ENCODE measurements around the gene CYP4X1. TPM values are rescaled to one million over a fixed set of nuclear protein-coding genes. Genes with fewer than 3 reads are reported as not detected.
"Not testable (repeated sequence)": the region's sequence is repeated elsewhere in the genome, so short reads cannot be mapped to it uniquely, and the experiment has no call there.

CYP4X1 gene
- total RNA-seq, 2 donors from 2014 or later: 2.6 to 3.0 TPM

DNA sequence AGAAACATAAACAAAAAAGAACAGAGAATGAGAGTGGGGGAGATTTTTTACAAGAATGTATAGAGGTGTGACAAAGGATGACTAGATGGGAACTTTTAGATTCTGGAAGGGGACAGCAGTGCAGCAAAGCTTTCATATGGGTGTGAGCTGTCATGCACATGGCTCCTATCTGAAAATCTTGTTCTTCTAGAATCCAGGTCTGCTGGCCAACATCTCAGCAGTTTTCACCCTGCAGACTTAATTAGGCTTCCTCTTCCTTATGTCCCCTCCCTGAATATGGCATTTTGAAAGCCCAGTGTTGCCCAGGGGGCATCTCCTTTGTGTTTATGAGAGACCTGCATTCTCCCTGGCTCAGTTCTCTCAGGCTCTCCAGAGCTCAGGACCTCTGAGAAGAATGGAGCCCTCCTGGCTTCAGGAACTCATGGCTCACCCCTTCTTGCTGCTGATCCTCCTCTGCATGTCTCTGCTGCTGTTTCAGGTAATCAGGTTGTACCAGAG lies 43.7 kb downstream of the CYP4X1 start, which contains the start of gene CYP4Z1:
Gene CYP4Z1 (plus strand): TSS at position 135 of the 498 bp plus-strand sequence. CDS start 260 bp downstream, at position 395.
- no peak for ATAC-seq
- intact Hi-C loops (cut with DNase I): no loop called here
- DNase-seq: no peak

DNA sequence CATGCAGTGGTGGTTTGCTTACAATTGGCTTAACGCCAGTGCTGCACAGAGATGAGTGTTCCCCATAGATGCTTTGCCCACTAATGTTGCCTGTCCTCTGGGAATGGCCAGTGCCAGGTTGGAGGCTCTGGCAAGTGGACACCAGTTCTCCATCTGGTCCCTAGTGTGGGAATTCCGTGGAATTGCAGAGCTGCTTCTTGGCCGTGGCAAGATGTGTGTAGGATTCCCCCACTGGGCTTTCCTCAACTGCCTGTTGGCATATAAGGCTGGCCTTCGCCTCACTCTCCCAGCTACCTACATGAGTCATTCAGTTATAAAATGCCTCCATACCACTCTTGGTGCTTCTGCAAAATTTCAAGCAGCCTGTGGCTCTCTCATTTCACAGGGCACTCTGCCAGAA lies 45.6 kb downstream of the CYP4X1 start:
- intact Hi-C loops (cut with DNase I); DNase-seq: not testable (repeated sequence)
- ATAC-seq: peak in 1 of 2 donors; percentile 81

GRCh38 chr1:47069509-47069908 lies 46.0 kb downstream of the CYP4X1 start:
- intact Hi-C loops (cut with DNase I); DNase-seq; ATAC-seq: not testable (repeated sequence)

GRCh38 chr1:47089356-47089755 lies 65.9 kb downstream of the CYP4X1 start:
- intact Hi-C loops (cut with DNase I); ATAC-seq: not testable (repeated sequence)
- peak; percentile 20 for DNase-seq

DNA sequence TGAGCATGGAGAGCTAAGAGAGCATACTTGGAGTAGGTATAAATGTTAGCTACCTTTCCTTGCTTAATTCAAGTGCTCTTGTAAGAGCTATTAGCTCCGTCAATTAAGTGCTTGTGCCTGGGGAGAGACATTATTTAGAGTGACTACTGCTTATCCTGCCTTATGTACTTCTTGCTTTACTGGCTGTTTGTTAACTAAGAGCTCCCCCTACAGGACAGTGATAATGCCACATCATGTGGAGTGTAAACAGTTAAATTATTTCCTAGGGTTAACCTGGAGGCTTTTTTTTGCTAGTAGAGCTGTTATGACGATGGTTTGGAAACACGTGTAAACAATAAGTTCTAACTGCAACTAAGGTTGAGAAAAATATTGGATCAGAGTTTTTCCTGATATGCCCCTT lies 68.0 kb downstream of the CYP4X1 start:
- ATAC-seq; DNase-seq; intact Hi-C loops (cut with DNase I): not testable (repeated sequence)

Other genes starting within 250 kb of the CYP4X1 start
- 10 to 100 TPM in 1 of 2 donors, 1 to 10 TPM in 1; 7.2 to 15.6 TPM for gene CYP4B1, start 224.6 kb upstream of the CYP4X1 start, total RNA-seq
- not detected for gene CYP4A11, start 82.2 kb upstream of the CYP4X1 start, total RNA-seq
- 1 to 10 TPM in 1 of 2 donors, under 1 TPM in 1; 0.29 to 1.1 TPM for gene CYP4Z1, start 43.6 kb downstream of the CYP4X1 start, total RNA-seq
- gene CYP4A22, start 113.8 kb downstream of the CYP4X1 start, total RNA-seq: not detected
- gene PDZK1IP1, start 166.4 kb downstream of the CYP4X1 start, total RNA-seq: 1 to 10 TPM; 1.6 to 1.9 TPM
- 1 to 10 TPM; 4.0 to 5.1 TPM for gene TAL1, start 208.6 kb downstream of the CYP4X1 start, total RNA-seq

Data from left cardiac atrium (tissue), 4 donors.